Astrocyte of the cerebellum (primary cell): Measurements from ENCODE around the gene RING1.

ENCODE experiments used
- DNase-seq: peaks from one replicate; pipeline ENCODE4 v3.0.0-alpha.2; 2011; ENCODE audit warnings: low read depth
- H3K4me3 ChIP-seq: 2 replicates; pipeline ENCODE4 v1.5.1; 2011; ENCODE audit warnings: mild to moderate bottlenecking, low read depth, low read length, moderate library complexity
- in situ Hi-C: cut with HindIII; loops from 2 replicates; pipeline ENCODE4 v1.10.0; 2017; ENCODE audit warnings: low sequenced_read_pairs
- TF ChIP-seq, protein P1 (sequence below): IDR thresholded peaks from 2 replicates; pipeline ENCODE4 v1.5.1; 2012; ENCODE audit warnings: low read length, low read depth, moderate library complexity, mild to moderate bottlenecking; ENCODE audit errors: missing control alignments

The RING1 gene

DNA sequence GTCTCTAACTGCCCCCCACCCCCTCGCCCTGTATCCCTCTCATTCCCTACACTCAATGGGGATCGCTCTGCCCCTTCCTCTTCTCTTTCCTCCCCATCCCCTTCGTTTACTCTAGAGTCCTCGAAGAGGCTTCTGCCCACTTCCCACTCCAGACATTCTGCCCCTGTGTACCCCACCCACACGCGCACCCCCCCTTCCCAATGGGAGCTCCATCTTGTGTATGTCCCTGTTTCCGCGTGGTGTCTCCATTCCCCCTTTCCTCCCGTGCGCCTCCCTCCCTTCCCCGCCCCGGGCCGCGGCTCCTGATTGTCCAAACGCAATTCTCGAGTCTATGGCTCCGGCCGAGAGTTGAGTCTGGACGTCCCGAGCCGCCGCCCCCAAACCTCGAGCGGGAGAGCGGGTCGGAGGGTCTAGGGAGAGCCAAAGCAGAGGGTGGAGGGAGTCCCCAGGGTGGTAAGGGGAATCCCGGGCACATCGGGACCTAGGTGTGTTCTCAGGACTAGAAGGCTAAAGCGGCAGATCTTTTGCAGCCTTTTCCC lies 679 bp upstream of the RING1 start:
- H3K4me3 ChIP-seq, result peak overlapping the region; percentile 74
- in situ Hi-C loops, result no loop called here
- TF ChIP-seq, protein P1, sequence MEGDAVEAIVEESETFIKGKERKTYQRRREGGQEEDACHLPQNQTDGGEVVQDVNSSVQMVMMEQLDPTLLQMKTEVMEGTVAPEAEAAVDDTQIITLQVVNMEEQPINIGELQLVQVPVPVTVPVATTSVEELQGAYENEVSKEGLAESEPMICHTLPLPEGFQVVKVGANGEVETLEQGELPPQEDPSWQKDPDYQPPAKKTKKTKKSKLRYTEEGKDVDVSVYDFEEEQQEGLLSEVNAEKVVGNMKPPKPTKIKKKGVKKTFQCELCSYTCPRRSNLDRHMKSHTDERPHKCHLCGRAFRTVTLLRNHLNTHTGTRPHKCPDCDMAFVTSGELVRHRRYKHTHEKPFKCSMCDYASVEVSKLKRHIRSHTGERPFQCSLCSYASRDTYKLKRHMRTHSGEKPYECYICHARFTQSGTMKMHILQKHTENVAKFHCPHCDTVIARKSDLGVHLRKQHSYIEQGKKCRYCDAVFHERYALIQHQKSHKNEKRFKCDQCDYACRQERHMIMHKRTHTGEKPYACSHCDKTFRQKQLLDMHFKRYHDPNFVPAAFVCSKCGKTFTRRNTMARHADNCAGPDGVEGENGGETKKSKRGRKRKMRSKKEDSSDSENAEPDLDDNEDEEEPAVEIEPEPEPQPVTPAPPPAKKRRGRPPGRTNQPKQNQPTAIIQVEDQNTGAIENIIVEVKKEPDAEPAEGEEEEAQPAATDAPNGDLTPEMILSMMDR, result no peak
- DNase-seq, result no peak

DNA sequence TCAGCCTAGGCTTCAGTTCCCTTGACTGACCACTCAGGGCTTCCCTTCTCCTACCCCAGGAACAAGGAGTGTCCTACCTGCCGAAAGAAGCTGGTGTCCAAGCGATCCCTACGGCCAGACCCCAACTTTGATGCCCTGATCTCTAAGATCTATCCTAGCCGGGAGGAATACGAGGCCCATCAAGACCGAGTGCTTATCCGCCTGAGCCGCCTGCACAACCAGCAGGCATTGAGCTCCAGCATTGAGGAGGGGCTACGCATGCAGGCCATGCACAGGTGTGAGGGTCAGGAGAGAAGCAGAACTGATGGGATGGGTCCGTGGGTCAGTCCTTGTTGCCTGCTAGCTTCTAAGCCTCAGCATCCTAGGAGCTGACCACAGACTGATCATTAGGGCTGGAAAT lies 1.6 kb downstream of the RING1 start:
- TF ChIP-seq, protein P1, result no peak
- no peak for DNase-seq
- in situ Hi-C loops, result no loop called here
- no peak overlapping the region for H3K4me3 ChIP-seq

DNA sequence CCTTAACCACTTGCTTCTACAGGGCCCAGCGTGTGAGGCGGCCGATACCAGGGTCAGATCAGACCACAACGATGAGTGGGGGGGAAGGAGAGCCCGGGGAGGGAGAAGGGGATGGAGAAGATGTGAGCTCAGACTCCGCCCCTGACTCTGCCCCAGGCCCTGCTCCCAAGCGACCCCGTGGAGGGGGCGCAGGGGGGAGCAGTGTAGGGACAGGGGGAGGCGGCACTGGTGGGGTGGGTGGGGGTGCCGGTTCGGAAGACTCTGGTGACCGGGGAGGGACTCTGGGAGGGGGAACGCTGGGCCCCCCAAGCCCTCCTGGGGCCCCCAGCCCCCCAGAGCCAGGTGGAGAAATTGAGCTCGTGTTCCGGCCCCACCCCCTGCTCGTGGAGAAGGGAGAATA lies 2.8 kb downstream of the RING1 start:
- in situ Hi-C loops, result no loop called here
- DNase-seq, result no peak
- TF ChIP-seq, protein P1, result no peak
- H3K4me3 ChIP-seq, result no peak overlapping the region

DNA sequence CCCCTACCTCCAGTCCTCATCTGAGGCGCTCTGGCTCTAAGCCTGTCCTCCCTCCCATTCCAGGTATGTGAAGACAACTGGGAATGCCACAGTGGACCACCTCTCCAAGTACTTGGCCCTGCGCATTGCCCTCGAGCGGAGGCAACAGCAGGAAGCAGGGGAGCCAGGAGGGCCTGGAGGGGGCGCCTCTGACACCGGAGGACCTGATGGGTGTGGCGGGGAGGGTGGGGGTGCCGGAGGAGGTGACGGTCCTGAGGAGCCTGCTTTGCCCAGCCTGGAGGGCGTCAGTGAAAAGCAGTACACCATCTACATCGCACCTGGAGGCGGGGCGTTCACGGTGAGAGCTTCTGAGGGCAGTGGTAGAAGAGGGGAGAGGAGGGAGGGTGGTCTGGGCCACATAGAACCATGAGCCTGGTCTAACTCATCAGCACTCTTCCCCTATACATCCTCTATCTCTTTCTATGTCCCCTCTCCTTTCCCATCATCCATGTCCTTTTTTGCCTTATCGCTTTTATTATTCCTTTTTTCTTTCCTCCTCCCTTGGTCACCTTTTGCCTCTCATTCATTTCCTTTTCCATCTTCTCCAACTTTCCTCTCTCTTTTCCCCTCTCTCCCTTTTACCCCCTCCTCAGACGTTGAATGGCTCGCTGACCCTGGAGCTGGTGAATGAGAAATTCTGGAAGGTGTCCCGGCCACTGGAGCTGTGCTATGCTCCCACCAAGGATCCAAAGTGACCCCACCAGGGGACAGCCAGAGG lies 3.5 kb downstream of the RING1 start:
- in situ Hi-C loops, result no loop called here
- no peak for DNase-seq
- H3K4me3 ChIP-seq, result no peak overlapping the region
- TF ChIP-seq, protein P1, result no peak

DNA sequence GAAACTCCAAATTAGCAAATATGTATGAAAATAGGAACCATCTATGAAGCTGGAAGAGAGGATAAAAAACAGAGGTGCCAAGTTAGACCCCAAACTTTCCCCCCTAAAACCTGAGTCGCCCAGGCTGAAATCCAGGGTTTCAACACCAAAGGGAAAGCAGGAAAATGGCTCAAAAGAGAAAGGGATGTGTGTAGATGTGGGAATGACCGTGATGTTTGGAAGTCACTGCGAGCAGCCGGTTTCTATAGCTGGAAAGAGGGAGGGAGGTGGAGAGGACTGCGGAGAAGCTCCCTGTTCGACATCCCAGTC lies 4.5 kb downstream of the RING1 start:
- no peak for DNase-seq
- TF ChIP-seq, protein P1, result no peak
- in situ Hi-C loops, result no loop called here
- peak overlapping the region; percentile 50 for H3K4me3 ChIP-seq

DNA sequence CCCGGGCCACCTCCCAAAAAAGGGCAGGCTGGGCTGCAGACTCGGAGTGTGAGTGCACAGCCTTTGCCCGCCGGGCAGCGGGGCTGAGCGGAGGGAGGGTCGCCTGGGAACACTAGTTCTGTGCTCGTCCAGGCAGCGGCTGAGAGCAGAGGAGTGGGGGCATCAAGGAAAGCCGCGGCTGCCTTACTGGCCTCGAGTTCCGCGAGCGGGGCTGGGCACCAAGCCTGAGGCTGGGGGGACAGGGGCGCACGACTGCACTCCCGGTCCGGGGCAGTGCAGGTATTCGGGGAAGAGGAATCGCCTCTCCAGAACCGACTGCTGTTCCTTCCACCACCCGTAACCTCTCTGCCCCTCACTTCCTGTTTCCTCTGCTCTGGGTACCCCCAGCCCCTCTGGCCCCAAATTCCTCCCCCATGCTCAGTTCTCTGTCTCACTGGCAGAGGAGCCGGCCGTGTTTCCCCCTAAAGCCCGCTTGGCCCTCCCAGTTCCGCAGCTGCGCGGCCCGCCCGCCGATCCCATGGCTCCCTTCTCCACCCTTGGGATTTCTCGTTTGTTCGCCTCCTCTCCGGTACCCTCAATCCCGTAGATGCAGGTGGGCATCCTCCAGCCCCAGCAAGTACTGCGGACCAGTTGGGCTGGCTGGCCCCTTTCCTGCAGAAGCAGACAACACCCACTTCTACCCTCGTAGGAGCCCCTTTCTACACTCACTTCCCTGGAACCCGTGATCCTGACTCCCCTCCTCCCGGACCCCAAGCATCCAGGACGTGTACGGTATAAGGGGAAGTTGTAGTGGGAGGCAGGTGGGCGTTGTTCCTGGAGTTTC lies 5.1 kb downstream of the RING1 start:
- in situ Hi-C loops, result no loop called here
- peak overlapping the region; percentile 50 for H3K4me3 ChIP-seq
- no peak for DNase-seq
- TF ChIP-seq, protein P1, result no peak
